Right lobe of liver (tissue), 4 donors: ENCODE data around the gene ATP13A1.

ENCODE experiments used
- POLR2A ChIP-seq: fragments of 450-650 bp; IDR thresholded peaks from one replicate; pipeline ENCODE4 v1.6.1; 2017; ENCODE audit warnings: antibody characterized with exemption, mild to moderate bottlenecking
- TF ChIP-seq, protein P1 (sequence below), 4 donors: fragments of 200-600 bp in 3 of 4; fragments of 450-650 bp in 1 of 4; IDR thresholded peaks; one replicate each; pipeline versions ENCODE4 v1.5.1 to v1.8.0; 2016 to 2022; ENCODE audit warnings: antibody characterized with exemption in 4 of 4, mild to moderate bottlenecking in 2 of 4
- donor health status: DM: no; HTN: no; CAD: no.
- donor health status: DM: no; HTN: no; CAD: no.
- donor health status: DM: no; HTN: yes; CAD: no.

DNA sequence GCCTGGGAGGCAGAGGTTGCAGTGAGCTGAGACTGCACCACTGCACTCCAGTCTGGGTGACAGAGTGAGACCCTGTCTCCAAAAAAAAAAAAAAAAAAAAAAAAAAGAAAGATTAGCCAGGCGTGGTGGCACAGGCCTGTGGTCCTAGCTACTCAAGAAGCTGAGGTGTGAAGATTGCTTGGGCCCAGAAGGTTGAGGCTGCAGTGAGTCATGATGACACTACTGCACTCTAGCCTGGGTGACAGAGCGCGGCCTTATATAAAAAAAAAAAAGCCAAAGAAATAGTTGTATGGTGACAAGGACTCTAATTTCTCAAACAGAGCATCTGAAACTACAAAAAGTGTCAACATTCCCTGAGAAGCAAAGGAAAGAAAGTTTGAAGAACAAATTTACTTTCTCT, 48.4 kb downstream of the ATP13A1 start:
- TF ChIP-seq, protein P1, sequence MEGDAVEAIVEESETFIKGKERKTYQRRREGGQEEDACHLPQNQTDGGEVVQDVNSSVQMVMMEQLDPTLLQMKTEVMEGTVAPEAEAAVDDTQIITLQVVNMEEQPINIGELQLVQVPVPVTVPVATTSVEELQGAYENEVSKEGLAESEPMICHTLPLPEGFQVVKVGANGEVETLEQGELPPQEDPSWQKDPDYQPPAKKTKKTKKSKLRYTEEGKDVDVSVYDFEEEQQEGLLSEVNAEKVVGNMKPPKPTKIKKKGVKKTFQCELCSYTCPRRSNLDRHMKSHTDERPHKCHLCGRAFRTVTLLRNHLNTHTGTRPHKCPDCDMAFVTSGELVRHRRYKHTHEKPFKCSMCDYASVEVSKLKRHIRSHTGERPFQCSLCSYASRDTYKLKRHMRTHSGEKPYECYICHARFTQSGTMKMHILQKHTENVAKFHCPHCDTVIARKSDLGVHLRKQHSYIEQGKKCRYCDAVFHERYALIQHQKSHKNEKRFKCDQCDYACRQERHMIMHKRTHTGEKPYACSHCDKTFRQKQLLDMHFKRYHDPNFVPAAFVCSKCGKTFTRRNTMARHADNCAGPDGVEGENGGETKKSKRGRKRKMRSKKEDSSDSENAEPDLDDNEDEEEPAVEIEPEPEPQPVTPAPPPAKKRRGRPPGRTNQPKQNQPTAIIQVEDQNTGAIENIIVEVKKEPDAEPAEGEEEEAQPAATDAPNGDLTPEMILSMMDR (IDR thresholded peaks at IDR 0.05): no peak
- no peak for TF ChIP-seq POLR2A
